ENCODE measurements around the gene ZSWIM5.
"Not testable (repeated sequence)": the region's sequence is repeated elsewhere in the genome, so short reads cannot be mapped to it uniquely, and the experiment has no call there.

GRCh38 chr1:45001576-45001975 is 204.8 kb downstream of the ZSWIM5 start:
- not testable (repeated sequence) for TF ChIP-seq POLR2A (IDR thresholded peaks at IDR 0.05; ENCODE audit: low read depth, low read length); POLR2AphosphoS5 (IDR thresholded peaks at IDR 0.05; ENCODE audit: low read depth, low read length); TAF1 (IDR thresholded peaks at IDR 0.05; ENCODE audit: borderline replicate concordance, low read depth, low read length)

Data from GM12892 (cell line).